ENCODE measurements around the gene SEPTIN8. TPM values are rescaled to one million over a fixed set of nuclear protein-coding genes. Genes with fewer than 3 reads are reported as not detected.
"Not testable (repeated sequence)": the region's sequence is repeated elsewhere in the genome, so short reads cannot be mapped to it uniquely, and the experiment has no call there.

Gene SEPTIN8
- total RNA-seq, 1 donor from 2014 or later: 26.9 TPM

- Mint-ChIP-seq H3K4me3 (ENCODE audit: unreplicated experiment) (peak overlapping the region; percentile 81), H3K27ac (ENCODE audit: unreplicated experiment) (no peak overlapping the region), H3K36me3 (ENCODE audit: unreplicated experiment) (peaks cover 10% of the 10 kb centered on the region), H3K27me3 (ENCODE audit: unreplicated experiment) (peaks cover 15% of the 10 kb centered on the region), H3K4me1 (ENCODE audit: low read depth, unreplicated experiment) (peaks cover 4% of the 10 kb centered on the region), H3K9me3 (ENCODE audit: unreplicated experiment) (peaks cover 8% of the 10 kb centered on the region)
- TF ChIP-seq CTCF (IDR thresholded peaks at IDR 0.05; ENCODE audit: partially characterized antibody, unreplicated experiment): no peak
- no peak for DNase-seq
Measured at GRCh38 chr5:132812123-132812765, 35.2 kb upstream of the SEPTIN8 start.

- peaks cover 4% of the 10 kb centered on the region for H3K4me1 Mint-ChIP-seq (ENCODE audit: low read depth, unreplicated experiment)
- H3K4me3 Mint-ChIP-seq (ENCODE audit: unreplicated experiment): no peak overlapping the region
- DNase-seq: no peak
- peaks cover 8% of the 10 kb centered on the region for H3K9me3 Mint-ChIP-seq (ENCODE audit: unreplicated experiment)
- peaks cover 15% of the 10 kb centered on the region for H3K27me3 Mint-ChIP-seq (ENCODE audit: unreplicated experiment)
- no peak for TF ChIP-seq CTCF (IDR thresholded peaks at IDR 0.05; ENCODE audit: partially characterized antibody, unreplicated experiment)
- no peak overlapping the region for H3K27ac Mint-ChIP-seq (ENCODE audit: unreplicated experiment)
- H3K36me3 Mint-ChIP-seq (ENCODE audit: unreplicated experiment): peaks cover 10% of the 10 kb centered on the region
Measured at GRCh38 chr5:132810605-132811004, 33.6 kb upstream of the SEPTIN8 start.

- no peak for TF ChIP-seq CTCF (IDR thresholded peaks at IDR 0.05; ENCODE audit: partially characterized antibody, unreplicated experiment)
- no peak overlapping the region for H3K4me3 Mint-ChIP-seq (ENCODE audit: unreplicated experiment)
- H3K36me3 Mint-ChIP-seq (ENCODE audit: unreplicated experiment): peaks cover 10% of the 10 kb centered on the region
- no peak overlapping the region for H3K27ac Mint-ChIP-seq (ENCODE audit: unreplicated experiment)
- DNase-seq: no peak
- peaks cover 1% of the 10 kb centered on the region for H3K4me1 Mint-ChIP-seq (ENCODE audit: low read depth, unreplicated experiment)
- H3K27me3 Mint-ChIP-seq (ENCODE audit: unreplicated experiment): peaks cover 11% of the 10 kb centered on the region
- peaks cover 7% of the 10 kb centered on the region for H3K9me3 Mint-ChIP-seq (ENCODE audit: unreplicated experiment)
Measured at GRCh38 chr5:132808866-132809265, 31.8 kb upstream of the SEPTIN8 start.

GRCh38 chr5:132808448-132808847, 31.4 kb upstream of the SEPTIN8 start:
- Mint-ChIP-seq H3K4me3 (ENCODE audit: unreplicated experiment) (no peak overlapping the region), H3K36me3 (ENCODE audit: unreplicated experiment) (peaks cover 10% of the 10 kb centered on the region), H3K27me3 (ENCODE audit: unreplicated experiment) (peaks cover 11% of the 10 kb centered on the region), H3K9me3 (ENCODE audit: unreplicated experiment) (peaks cover 7% of the 10 kb centered on the region), H3K27ac (ENCODE audit: unreplicated experiment) (no peak overlapping the region), H3K4me1 (ENCODE audit: low read depth, unreplicated experiment) (peaks cover 1% of the 10 kb centered on the region)
- DNase-seq: no peak
- TF ChIP-seq CTCF (IDR thresholded peaks at IDR 0.05; ENCODE audit: partially characterized antibody, unreplicated experiment): no peak

- Mint-ChIP-seq H3K4me3 (ENCODE audit: unreplicated experiment) (no peak overlapping the region), H3K27me3 (ENCODE audit: unreplicated experiment) (peaks cover 10% of the 10 kb centered on the region), H3K4me1 (ENCODE audit: low read depth, unreplicated experiment) (no peaks in the 10 kb centered on the region), H3K36me3 (ENCODE audit: unreplicated experiment) (peaks cover 3% of the 10 kb centered on the region), H3K9me3 (ENCODE audit: unreplicated experiment) (peaks cover 4% of the 10 kb centered on the region), H3K27ac (ENCODE audit: unreplicated experiment) (no peak overlapping the region)
- DNase-seq: peak; percentile 60
- TF ChIP-seq CTCF (IDR thresholded peaks at IDR 0.05; ENCODE audit: partially characterized antibody, unreplicated experiment): no peak
Measured at GRCh38 chr5:132807163-132807838, 30.3 kb upstream of the SEPTIN8 start.

GRCh38 chr5:132806804-132807162, 29.7 kb upstream of the SEPTIN8 start:
- not testable (repeated sequence) for H3K4me3 Mint-ChIP-seq (ENCODE audit: unreplicated experiment); H3K27ac Mint-ChIP-seq (ENCODE audit: unreplicated experiment); DNase-seq; H3K36me3 Mint-ChIP-seq (ENCODE audit: unreplicated experiment); H3K9me3 Mint-ChIP-seq (ENCODE audit: unreplicated experiment); H3K27me3 Mint-ChIP-seq (ENCODE audit: unreplicated experiment); H3K4me1 Mint-ChIP-seq (ENCODE audit: low read depth, unreplicated experiment)

- not testable (repeated sequence) for DNase-seq; H3K27ac Mint-ChIP-seq (ENCODE audit: unreplicated experiment); H3K4me3 Mint-ChIP-seq (ENCODE audit: unreplicated experiment); H3K36me3 Mint-ChIP-seq (ENCODE audit: unreplicated experiment); H3K4me1 Mint-ChIP-seq (ENCODE audit: low read depth, unreplicated experiment); H3K27me3 Mint-ChIP-seq (ENCODE audit: unreplicated experiment); H3K9me3 Mint-ChIP-seq (ENCODE audit: unreplicated experiment)
Measured at GRCh38 chr5:132805872-132806271, 28.8 kb upstream of the SEPTIN8 start.

Measured in glutamatergic neuron (in vitro differentiated cells).